Progenitor cell of endocrine pancreas (in vitro differentiated cells): ENCODE results near the gene ZFHX3. TPM values are rescaled to one million over a fixed set of nuclear protein-coding genes. Genes with fewer than 3 reads are reported as not detected.

Source experiments
- DNase-seq: peaks from one replicate; pipeline ENCODE4 v3.0.0; 2021; ENCODE audit warnings: low spot score; ENCODE audit not compliant: unreplicated experiment
- H3K27ac Mint-ChIP-seq: 2 replicates; pipeline ENCODE4 v1.8.0; 2021; ENCODE audit warnings: mild to moderate bottlenecking, moderate library complexity, mixed read lengths
- H3K27me3 Mint-ChIP-seq: 2 replicates; pipeline ENCODE4 v1.8.0; 2021; ENCODE audit warnings: mixed read lengths
- H3K36me3 Mint-ChIP-seq: 2 replicates; pipeline ENCODE4 v1.8.0; 2022; ENCODE audit warnings: mixed read lengths; ENCODE audit not compliant: insufficient read depth
- H3K4me1 Mint-ChIP-seq: 2 replicates; pipeline ENCODE4 v1.8.0; 2021; ENCODE audit warnings: low read depth, mixed read lengths
- H3K4me3 Mint-ChIP-seq: 2 replicates; pipeline ENCODE4 v1.8.0; 2021; ENCODE audit warnings: low read depth, mild to moderate bottlenecking, moderate library complexity, mixed read lengths
- H3K9me3 Mint-ChIP-seq: 2 replicates; pipeline ENCODE4 v1.8.0; 2021; ENCODE audit warnings: low read depth, mixed read lengths
- total RNA-seq: library from RNA; stranded (reverse); gene quantifications from 2 replicates; pipeline ENCODE4 v1.2.1, GENCODE V29; 2021
- TF ChIP-seq, protein P1 (sequence below): fragments of 200-600 bp; sonication (generic); IDR thresholded peaks from one replicate; pipeline ENCODE4 v1.5.0; 2021; ENCODE audit warnings: antibody characterized with exemption, mild to moderate bottlenecking; ENCODE audit not compliant: unreplicated experiment

The ZFHX3 gene
- total RNA-seq, 1 donor from 2014 or later = 54.0 TPM

DNA sequence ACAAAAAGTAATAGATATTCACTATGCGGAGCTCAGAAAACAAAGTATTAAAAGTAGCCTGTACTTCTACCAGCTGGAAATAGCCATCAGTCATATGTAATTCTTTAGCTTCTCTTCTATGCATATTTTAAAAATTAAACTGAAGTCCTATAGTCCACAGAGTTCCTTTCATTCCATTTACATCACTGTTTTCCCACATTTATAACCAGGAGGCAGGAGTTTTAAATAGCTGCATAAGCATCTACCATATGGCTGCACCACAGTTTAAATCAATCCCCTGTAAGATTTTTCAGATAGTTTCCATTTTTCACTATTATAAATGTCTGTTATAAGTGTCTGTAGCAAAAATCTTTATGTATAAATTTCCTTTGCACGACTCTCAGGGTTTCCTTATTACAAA, 45.1 kb downstream of the ZFHX3 start:
- Mint-ChIP-seq H3K9me3 (peaks cover 8% of the 10 kb centered on the region), H3K27me3 (no peaks in the 10 kb centered on the region), H3K27ac (no peak overlapping the region), H3K4me1 (peaks cover 18% of the 10 kb centered on the region), H3K36me3 (peaks cover 18% of the 10 kb centered on the region), H3K4me3 (no peak overlapping the region)
- no peak for DNase-seq
- TF ChIP-seq, protein P1, sequence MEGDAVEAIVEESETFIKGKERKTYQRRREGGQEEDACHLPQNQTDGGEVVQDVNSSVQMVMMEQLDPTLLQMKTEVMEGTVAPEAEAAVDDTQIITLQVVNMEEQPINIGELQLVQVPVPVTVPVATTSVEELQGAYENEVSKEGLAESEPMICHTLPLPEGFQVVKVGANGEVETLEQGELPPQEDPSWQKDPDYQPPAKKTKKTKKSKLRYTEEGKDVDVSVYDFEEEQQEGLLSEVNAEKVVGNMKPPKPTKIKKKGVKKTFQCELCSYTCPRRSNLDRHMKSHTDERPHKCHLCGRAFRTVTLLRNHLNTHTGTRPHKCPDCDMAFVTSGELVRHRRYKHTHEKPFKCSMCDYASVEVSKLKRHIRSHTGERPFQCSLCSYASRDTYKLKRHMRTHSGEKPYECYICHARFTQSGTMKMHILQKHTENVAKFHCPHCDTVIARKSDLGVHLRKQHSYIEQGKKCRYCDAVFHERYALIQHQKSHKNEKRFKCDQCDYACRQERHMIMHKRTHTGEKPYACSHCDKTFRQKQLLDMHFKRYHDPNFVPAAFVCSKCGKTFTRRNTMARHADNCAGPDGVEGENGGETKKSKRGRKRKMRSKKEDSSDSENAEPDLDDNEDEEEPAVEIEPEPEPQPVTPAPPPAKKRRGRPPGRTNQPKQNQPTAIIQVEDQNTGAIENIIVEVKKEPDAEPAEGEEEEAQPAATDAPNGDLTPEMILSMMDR = no peak

DNA sequence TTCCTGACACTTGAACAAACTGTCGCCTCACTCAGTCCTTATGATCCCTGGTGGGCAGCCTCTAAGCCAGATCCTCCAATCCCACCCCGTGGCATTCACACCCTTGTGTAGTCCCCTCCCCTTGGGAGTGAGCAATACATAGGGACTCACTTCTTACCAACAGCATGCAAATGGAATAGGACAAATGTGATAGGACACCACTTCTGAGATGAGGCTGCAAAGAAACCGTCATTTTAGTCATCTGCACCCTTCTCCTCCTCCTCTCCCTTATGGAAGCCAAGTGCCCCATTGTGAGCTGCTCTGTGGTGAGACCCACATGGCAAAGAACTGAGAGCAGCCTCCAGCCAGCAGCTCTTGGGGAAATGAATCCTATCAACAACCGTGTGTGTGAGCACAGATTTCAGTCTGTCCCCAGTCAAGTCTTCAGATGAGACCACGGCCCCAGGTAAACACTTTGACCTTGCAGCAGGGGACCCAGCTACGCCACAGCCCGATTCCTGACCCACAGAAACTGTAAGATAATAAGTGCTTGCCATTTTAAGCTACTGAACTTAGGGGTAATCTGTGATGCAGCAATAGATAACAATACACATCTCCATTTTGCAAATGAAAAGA, 46.9 kb downstream of the ZFHX3 start:
- H3K27ac Mint-ChIP-seq = peak overlapping the region; percentile 57
- H3K36me3 Mint-ChIP-seq = peaks cover 13% of the 10 kb centered on the region
- peaks cover 7% of the 10 kb centered on the region for H3K9me3 Mint-ChIP-seq
- DNase-seq = no peak
- H3K27me3 Mint-ChIP-seq = no peaks in the 10 kb centered on the region
- no peak overlapping the region for H3K4me3 Mint-ChIP-seq
- TF ChIP-seq, protein P1 = no peak
- peaks cover 33% of the 10 kb centered on the region for H3K4me1 Mint-ChIP-seq

DNA sequence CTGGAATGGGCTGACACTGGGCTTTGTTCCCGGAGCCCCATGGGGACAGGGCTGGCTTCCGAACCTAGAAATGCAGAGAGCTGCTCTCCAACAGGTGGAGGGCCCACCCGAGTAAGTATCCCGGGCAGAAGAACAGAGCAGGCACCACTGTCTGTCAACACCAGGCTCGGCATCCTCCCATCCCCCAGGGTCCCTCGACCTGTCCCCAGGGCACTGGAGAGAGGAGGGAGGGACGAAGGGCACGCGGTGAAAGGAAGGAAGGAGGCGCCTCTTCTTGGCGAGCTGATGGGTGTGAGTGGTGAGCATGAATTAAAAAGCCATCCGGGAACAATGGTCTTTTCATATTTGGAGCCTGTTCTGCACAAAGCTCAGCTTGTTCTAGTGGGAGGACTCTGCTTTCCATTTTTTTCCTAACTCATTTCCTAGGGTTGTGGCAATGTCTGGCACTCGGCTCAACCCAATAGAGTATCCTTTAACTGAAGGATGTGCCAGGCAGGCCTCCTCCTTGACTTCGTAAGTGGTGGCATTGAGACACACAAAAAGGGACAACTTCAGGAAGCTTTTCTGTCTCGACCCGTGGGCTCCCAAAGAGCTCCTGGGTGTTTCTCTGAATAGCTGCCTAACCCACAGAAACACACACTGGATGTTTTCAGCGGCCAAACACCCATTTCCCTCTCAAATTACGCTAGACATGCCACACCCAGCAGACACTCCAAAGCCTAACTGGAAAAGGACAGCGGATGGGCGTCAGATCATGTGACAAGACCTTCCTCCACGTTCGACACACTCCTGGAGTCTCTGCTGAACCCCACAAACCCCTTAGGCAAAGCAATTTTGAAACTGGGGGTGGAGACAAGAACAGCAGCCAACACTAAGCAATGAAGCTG, 47.7 kb downstream of the ZFHX3 start:
- DNase-seq = no peak
- H3K4me3 Mint-ChIP-seq = no peak overlapping the region
- H3K27ac Mint-ChIP-seq = peak overlapping the region; percentile 57
- TF ChIP-seq, protein P1 = no peak
- peaks cover 4% of the 10 kb centered on the region for H3K9me3 Mint-ChIP-seq
- H3K36me3 Mint-ChIP-seq = peaks cover 10% of the 10 kb centered on the region
- no peaks in the 10 kb centered on the region for H3K27me3 Mint-ChIP-seq
- H3K4me1 Mint-ChIP-seq = peaks cover 37% of the 10 kb centered on the region

DNA sequence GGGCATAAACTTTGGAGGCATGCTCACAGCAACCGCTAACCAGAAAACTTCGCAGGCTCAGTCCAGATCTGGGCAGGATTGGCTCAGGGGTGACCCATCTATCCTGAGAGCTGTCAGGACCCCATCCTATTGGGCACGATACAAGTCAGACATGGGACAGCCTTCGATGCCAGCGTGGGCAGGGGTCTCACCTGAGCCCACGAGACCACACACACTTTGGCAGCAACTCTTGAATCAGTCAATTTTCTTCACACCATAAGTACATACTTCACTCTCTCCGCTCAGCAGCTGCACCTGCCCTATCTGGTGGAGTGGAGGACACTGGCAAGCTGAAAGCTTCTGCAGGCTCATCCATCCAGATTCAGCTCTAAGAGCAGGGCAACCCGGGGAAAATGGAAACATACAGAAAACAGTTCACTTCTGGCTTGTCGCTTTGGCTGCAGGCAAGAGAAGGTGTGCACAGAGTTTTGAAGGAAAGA, 48.3 kb downstream of the ZFHX3 start:
- DNase-seq = no peak
- Mint-ChIP-seq H3K27me3 (no peaks in the 10 kb centered on the region), H3K4me1 (peaks cover 43% of the 10 kb centered on the region), H3K4me3 (no peak overlapping the region), H3K27ac (no peak overlapping the region), H3K36me3 (peaks cover 9% of the 10 kb centered on the region), H3K9me3 (peaks cover 4% of the 10 kb centered on the region)
- TF ChIP-seq, protein P1 = no peak

DNA sequence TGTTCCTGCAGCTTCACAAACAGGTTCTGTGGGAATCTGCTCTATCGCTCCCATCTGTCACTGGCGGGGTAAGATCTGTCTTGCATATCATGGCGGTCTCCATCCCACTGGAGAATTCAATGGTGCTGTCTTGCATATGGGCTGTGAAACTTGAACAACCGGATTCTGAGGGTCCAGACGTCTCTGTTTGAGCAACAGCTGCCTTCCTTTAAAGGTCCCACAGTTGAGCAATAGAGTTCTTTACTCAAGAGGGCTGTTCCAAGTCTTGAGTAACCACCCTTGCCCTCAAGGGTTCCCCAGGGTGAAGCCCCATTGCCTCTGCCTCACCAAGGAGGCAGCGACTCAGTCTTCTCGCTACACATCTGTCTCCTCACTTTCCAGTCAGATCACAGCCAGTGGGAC, 50.8 kb downstream of the ZFHX3 start:
- Mint-ChIP-seq H3K4me1 (peaks cover 65% of the 10 kb centered on the region), H3K27ac (peak overlapping the region; percentile 64), H3K27me3 (no peaks in the 10 kb centered on the region), H3K36me3 (peaks cover 8% of the 10 kb centered on the region), H3K4me3 (no peak overlapping the region), H3K9me3 (peaks cover 4% of the 10 kb centered on the region)
- DNase-seq = no peak
- TF ChIP-seq, protein P1 = no peak
